ENCODE data around the gene COL26A1. TPM values are rescaled to one million over a fixed set of nuclear protein-coding genes. Genes with fewer than 3 reads are reported as not detected.

The COL26A1 gene
- total RNA-seq, 1 donor from 2014 or later, result 155 TPM

GRCh38 chr7:101563198-101563901, 200.7 kb downstream of the COL26A1 start:
- DNase-seq (ENCODE audit: low spot score), result peak; percentile 77
- Mint-ChIP-seq H3K9me3 (ENCODE audit: low read depth) (no peaks in the 10 kb centered on the region), H3K4me1 (ENCODE audit: low read depth) (peaks cover 4% of the 10 kb centered on the region), H3K27me3 (ENCODE audit: low read depth) (peaks cover 5% of the 10 kb centered on the region), H3K4me3 (ENCODE audit: unreplicated experiment) (no peak overlapping the region), H3K36me3 (ENCODE audit: low read depth) (peaks cover 1% of the 10 kb centered on the region), H3K27ac (ENCODE audit: unreplicated experiment) (no peak overlapping the region)
- no peak for TF ChIP-seq CTCF (IDR thresholded peaks at IDR 0.05)

- H3K36me3 Mint-ChIP-seq (ENCODE audit: low read depth), result peaks cover 5% of the 10 kb centered on the region
- H3K27ac Mint-ChIP-seq (ENCODE audit: unreplicated experiment), result no peak overlapping the region
- DNase-seq (ENCODE audit: low spot score), result no peak
- TF ChIP-seq CTCF (IDR thresholded peaks at IDR 0.05), result no peak
- H3K4me3 Mint-ChIP-seq (ENCODE audit: unreplicated experiment), result no peak overlapping the region
- H3K9me3 Mint-ChIP-seq (ENCODE audit: low read depth), result peaks cover 3% of the 10 kb centered on the region
- peaks cover 9% of the 10 kb centered on the region for H3K27me3 Mint-ChIP-seq (ENCODE audit: low read depth)
- peaks cover 4% of the 10 kb centered on the region for H3K4me1 Mint-ChIP-seq (ENCODE audit: low read depth)
These were observed 201.5 kb downstream of the COL26A1 start for GRCh38 chr7:101563943-101564777.

- DNase-seq (ENCODE audit: low spot score), result peak; percentile 57
- Mint-ChIP-seq H3K27ac (ENCODE audit: unreplicated experiment) (no peak overlapping the region), H3K36me3 (ENCODE audit: low read depth) (peaks cover 8% of the 10 kb centered on the region), H3K4me1 (ENCODE audit: low read depth) (peaks cover 4% of the 10 kb centered on the region), H3K27me3 (ENCODE audit: low read depth) (peaks cover 9% of the 10 kb centered on the region), H3K9me3 (ENCODE audit: low read depth) (peaks cover 7% of the 10 kb centered on the region), H3K4me3 (ENCODE audit: unreplicated experiment) (no peak overlapping the region)
- no peak for TF ChIP-seq CTCF (IDR thresholded peaks at IDR 0.05)
These were observed 202.1 kb downstream of the COL26A1 start for GRCh38 chr7:101564778-101565211.

- Mint-ChIP-seq H3K27ac (ENCODE audit: unreplicated experiment) (no peak overlapping the region), H3K36me3 (ENCODE audit: low read depth) (peaks cover 8% of the 10 kb centered on the region), H3K9me3 (ENCODE audit: low read depth) (peaks cover 10% of the 10 kb centered on the region), H3K27me3 (ENCODE audit: low read depth) (peaks cover 9% of the 10 kb centered on the region), H3K4me3 (ENCODE audit: unreplicated experiment) (no peak overlapping the region), H3K4me1 (ENCODE audit: low read depth) (peaks cover 4% of the 10 kb centered on the region)
- no peak for TF ChIP-seq CTCF (IDR thresholded peaks at IDR 0.05)
- peak; percentile 67 for DNase-seq (ENCODE audit: low spot score)
These were observed 203.0 kb downstream of the COL26A1 start for GRCh38 chr7:101565601-101566209.

GRCh38 chr7:101567230-101567629, 204.6 kb downstream of the COL26A1 start:
- Mint-ChIP-seq H3K4me3 (ENCODE audit: unreplicated experiment) (no peak overlapping the region), H3K36me3 (ENCODE audit: low read depth) (peaks cover 8% of the 10 kb centered on the region)
- TF ChIP-seq CTCF (IDR thresholded peaks at IDR 0.05), result no peak

More at GRCh38 chr7:101567230-101567629, 204.6 kb downstream of the COL26A1 start:
- DNase-seq (ENCODE audit: low spot score), result peak; percentile 22
- H3K27me3 Mint-ChIP-seq (ENCODE audit: low read depth), result peaks cover 9% of the 10 kb centered on the region
- H3K9me3 Mint-ChIP-seq (ENCODE audit: low read depth), result peaks cover 18% of the 10 kb centered on the region
- no peak overlapping the region for H3K27ac Mint-ChIP-seq (ENCODE audit: unreplicated experiment)
- peaks cover 4% of the 10 kb centered on the region for H3K4me1 Mint-ChIP-seq (ENCODE audit: low read depth)
